ENCODE data around the gene NELL1.

DNA sequence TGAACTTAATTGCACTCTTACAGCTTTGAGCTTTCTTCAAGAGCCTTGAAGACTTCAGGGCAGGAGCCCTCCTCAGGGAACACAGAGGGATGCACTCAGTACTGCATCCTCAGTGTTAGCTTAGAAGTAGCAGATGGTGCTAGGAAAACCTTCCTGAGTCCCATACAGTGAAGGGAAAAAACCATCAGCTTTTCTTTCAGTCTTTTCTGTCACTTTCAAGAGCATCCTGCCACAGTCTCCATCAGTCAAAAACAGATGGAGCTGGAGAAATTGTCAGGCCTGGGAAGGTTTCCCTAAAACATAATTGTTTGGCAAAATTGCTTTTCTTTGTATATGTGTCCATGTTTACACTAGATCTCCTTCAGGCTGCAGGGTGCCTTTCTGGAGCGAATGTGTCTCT, 384.1 kb downstream of the NELL1 start:
- TF ChIP-seq, protein P1, sequence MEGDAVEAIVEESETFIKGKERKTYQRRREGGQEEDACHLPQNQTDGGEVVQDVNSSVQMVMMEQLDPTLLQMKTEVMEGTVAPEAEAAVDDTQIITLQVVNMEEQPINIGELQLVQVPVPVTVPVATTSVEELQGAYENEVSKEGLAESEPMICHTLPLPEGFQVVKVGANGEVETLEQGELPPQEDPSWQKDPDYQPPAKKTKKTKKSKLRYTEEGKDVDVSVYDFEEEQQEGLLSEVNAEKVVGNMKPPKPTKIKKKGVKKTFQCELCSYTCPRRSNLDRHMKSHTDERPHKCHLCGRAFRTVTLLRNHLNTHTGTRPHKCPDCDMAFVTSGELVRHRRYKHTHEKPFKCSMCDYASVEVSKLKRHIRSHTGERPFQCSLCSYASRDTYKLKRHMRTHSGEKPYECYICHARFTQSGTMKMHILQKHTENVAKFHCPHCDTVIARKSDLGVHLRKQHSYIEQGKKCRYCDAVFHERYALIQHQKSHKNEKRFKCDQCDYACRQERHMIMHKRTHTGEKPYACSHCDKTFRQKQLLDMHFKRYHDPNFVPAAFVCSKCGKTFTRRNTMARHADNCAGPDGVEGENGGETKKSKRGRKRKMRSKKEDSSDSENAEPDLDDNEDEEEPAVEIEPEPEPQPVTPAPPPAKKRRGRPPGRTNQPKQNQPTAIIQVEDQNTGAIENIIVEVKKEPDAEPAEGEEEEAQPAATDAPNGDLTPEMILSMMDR (conservative IDR thresholded peaks at IDR 0.05 in 1 of 2, IDR thresholded peaks at IDR 0.05 in 1 of 2; ENCODE audit: low read depth in 1 of 2, low read length in 2 of 2): no peak
- TF ChIP-seq EZH2 (IDR thresholded peaks at IDR 0.05; ENCODE audit: low read length, missing control alignments): no peak
